ENCODE data around the gene SACM1L.

The SACM1L gene

DNA sequence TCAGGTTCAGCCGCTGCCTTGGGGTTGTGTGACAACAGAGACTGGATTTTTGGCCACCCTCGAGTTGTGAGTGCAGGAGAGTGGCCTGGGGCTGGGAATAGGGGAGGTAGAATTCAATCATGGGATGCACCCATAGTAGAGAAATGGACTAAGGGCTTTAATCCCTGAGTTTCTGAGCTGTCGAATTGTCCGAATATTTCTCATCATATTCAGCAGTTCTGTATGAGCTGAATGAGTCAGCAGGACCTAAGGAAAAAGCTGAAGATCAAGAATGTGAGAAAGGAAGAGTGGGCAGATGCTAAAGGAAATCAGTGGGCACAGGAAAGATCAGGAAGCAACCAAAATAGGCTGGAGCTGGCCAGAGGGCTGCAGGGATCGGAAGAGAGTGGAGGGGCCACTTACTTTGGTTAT is 44.4 kb upstream of the SACM1L start:
- no peak overlapping the region for H3K4me3 ChIP-seq (ENCODE audit: low read depth, low read length)
- TF ChIP-seq, protein P1, sequence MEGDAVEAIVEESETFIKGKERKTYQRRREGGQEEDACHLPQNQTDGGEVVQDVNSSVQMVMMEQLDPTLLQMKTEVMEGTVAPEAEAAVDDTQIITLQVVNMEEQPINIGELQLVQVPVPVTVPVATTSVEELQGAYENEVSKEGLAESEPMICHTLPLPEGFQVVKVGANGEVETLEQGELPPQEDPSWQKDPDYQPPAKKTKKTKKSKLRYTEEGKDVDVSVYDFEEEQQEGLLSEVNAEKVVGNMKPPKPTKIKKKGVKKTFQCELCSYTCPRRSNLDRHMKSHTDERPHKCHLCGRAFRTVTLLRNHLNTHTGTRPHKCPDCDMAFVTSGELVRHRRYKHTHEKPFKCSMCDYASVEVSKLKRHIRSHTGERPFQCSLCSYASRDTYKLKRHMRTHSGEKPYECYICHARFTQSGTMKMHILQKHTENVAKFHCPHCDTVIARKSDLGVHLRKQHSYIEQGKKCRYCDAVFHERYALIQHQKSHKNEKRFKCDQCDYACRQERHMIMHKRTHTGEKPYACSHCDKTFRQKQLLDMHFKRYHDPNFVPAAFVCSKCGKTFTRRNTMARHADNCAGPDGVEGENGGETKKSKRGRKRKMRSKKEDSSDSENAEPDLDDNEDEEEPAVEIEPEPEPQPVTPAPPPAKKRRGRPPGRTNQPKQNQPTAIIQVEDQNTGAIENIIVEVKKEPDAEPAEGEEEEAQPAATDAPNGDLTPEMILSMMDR (IDR thresholded peaks at IDR 0.05; ENCODE audit: borderline replicate concordance, insufficient read depth, low read depth, low read length) = no peak

DNA sequence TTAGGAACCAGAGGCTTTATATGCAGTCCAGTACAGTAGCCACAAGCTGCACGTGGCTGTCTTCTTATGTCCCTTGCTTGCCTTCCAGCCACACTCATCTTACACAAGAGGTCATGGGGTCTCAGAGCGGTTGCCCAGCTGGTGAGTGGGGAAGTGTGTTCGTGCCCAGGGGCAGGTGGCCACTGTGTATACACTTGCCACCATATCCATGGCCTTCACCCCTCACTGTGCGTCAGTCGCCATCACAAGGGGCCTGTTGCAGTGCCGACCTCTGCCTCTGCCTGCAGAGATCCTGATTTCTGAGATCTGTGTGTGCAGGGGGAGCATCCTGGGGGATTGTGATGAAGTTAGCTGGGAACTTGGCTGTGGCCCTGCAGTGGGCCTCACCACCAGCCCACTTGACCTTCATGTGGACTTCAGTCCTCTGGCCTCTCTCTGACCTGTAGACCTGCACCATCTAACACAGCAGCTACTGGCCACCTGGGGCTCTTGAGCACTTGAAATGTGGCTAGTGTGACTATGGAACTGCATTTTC is 43.1 kb upstream of the SACM1L start:
- TF ChIP-seq, protein P1 (IDR thresholded peaks at IDR 0.05; ENCODE audit: borderline replicate concordance, insufficient read depth, low read depth, low read length) = no peak
- no peak overlapping the region for H3K4me3 ChIP-seq (ENCODE audit: low read depth, low read length)

DNA sequence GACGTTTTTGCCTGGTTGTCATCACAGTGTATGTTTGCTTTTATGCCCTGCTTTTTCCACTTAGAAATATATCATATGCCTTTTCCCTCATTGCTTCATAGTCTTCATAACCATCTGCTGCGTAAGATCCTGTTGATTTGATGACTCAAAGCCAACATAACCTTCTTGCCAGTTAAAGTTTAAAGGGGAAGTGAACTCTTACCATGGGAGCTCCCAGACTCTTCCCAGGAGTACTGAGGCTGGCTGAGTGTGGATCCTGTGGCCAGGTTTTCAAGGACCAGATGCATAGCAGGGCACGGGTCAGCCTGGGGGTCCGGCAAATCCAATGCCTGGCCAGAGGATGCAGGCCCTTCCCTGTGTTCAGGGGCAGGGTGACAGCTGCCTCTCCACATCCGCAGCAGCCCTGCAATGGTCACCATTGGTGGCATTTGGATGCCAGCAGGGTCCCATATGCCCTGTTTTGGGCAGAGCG is 42.0 kb upstream of the SACM1L start:
- H3K4me3 ChIP-seq (ENCODE audit: low read depth, low read length) = no peak overlapping the region
- TF ChIP-seq, protein P1 (IDR thresholded peaks at IDR 0.05; ENCODE audit: borderline replicate concordance, insufficient read depth, low read depth, low read length) = no peak

DNA sequence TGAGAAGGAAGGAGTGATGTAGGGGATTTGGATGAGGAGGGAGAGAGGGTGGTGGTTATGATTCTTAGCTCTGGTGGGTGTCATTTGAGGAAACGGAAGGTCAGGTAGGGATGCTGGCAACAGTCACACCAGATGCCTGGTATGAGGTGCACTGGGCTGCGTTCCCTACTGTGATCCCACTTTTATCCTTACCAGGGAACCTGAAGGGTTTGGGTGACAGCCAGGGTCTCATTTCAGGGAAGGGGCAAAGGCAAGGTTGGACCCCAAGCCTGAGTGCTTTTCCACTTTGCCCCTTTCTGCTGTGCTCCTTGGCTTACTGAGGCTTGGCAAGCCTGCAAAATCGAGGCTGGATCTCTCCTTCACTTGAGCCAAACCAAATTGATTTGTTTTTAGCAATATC is 36.0 kb upstream of the SACM1L start:
- TF ChIP-seq, protein P1 (IDR thresholded peaks at IDR 0.05; ENCODE audit: borderline replicate concordance, insufficient read depth, low read depth, low read length) = no peak
- no peak overlapping the region for H3K4me3 ChIP-seq (ENCODE audit: low read depth, low read length)

DNA sequence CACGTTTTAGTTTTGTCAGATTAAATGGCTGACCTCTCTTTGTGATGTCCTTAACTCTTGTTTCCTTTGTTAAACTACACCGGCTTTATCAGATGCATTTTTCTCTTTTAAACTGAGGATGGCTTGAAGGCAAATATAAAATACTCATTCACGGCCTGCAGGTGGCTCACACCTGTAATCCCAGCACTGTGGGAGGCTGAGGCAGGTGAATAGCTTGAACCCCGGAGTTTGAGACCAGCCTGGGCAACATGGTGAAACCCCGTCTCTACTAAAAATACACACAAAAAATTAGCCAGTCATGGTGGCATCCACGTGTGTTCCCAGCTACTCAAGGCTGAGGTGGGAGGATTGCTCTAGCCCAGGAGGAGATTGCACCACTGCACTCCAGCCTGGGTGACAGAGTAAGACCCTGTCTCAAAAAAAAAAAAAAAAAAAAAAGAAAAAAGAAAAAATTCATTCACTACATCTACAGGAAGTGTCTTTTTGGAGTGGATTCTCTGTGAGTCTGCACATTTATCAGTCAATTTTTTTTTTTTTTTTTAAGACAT is 34.7 kb upstream of the SACM1L start:
- H3K4me3 ChIP-seq (ENCODE audit: low read depth, low read length) = no peak overlapping the region
- TF ChIP-seq, protein P1 (IDR thresholded peaks at IDR 0.05; ENCODE audit: borderline replicate concordance, insufficient read depth, low read depth, low read length) = 0 out of 2 replicates have a peak, but pooled peaks have one; percentile 5

DNA sequence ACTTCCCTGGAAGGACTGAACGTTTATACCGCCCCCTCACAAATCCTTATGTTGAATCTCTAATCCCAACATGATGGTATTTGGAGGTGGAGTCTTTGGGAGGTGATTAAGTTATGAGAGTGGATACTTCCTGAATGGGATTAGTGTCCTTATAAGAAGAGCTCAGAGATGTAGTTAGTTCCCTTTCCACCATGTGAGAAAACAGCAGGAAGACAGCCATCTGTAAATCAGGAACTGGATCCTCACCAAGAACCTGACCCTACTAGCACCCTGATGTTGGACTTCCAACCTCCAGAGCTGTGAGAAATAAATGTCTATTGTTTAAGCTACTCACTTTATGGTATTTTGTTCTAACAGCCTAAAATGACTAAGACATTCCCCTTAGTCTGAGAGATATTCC is 33.3 kb upstream of the SACM1L start:
- TF ChIP-seq, protein P1 (IDR thresholded peaks at IDR 0.05; ENCODE audit: borderline replicate concordance, insufficient read depth, low read depth, low read length) = no peak
- H3K4me3 ChIP-seq (ENCODE audit: low read depth, low read length) = no peak overlapping the region
